Neural progenitor cell (in vitro differentiated cells): Measurements from ENCODE around the gene C15orf39.

Experiments used
- CTCF ChIP-seq: fragments of 200-600 bp; sonication (generic); IDR thresholded peaks from 2 replicates; pipeline ENCODE4 v1.5.1; 2017; ENCODE audit warnings: antibody characterized with exemption, mild to moderate bottlenecking
- EZH2 ChIP-seq: fragments of 200-600 bp; sonication (generic); IDR thresholded peaks from 2 replicates; pipeline ENCODE4 v1.6.1; 2017; ENCODE audit warnings: antibody characterized with exemption, mild to moderate bottlenecking, moderate library complexity

GRCh38 chr15:75193272-75193671 is 8.4 kb upstream of the C15orf39 start:
- no peak for TF ChIP-seq EZH2
- no peak for TF ChIP-seq CTCF
